Bronchial epithelial cell (primary cell): ENCODE data around the gene DNTT. TPM values are rescaled to one million over a fixed set of nuclear protein-coding genes. Genes with fewer than 3 reads are reported as not detected.
A peak's percentile ranks its signal among the peaks of the same experiment; 100 is the strongest.

Source experiments
- DNase-seq: peaks from one replicate; pipeline ENCODE4 v3.0.0-alpha.2; 2010; ENCODE audit warnings: low read depth
- FAIRE-seq: peaks from 2 replicates; lab custom pipeline; 2011; peaks lifted over from hg19 to GRCh38; lab: Jason Lieb, UNC
- H3K27me3 ChIP-seq: 2 replicates; pipeline ENCODE4 v1.5.1; 2011; ENCODE audit warnings: low read length; ENCODE audit not compliant: control insufficient read depth, insufficient read depth
- H3K36me3 ChIP-seq: 2 replicates; pipeline ENCODE4 v1.5.1; 2011; ENCODE audit warnings: low read length; ENCODE audit not compliant: control insufficient read depth, insufficient read depth
- H3K4me3 ChIP-seq: 2 replicates; pipeline ENCODE4 v1.5.1; 2011; ENCODE audit warnings: mild to moderate bottlenecking, low read depth, low read length, control low read depth
- total RNA-seq: library from RNA; depleted of rRNA; stranded (reverse); fragments of >200 nt; gene quantifications from 2 replicates; pipeline ENCODE4 v1.2.1, GENCODE V29; 2014
- TF ChIP-seq, protein P1 (sequence below): IDR thresholded peaks from 2 replicates; pipeline ENCODE4 v1.5.1; 2011; ENCODE audit warnings: mild to moderate bottlenecking, moderate library complexity, low read length, control low read depth, inconsistent platforms; ENCODE audit not compliant: insufficient read depth, severe bottlenecking

The DNTT gene
- total RNA-seq, 1 donor from 2014 or later: not detected

- no peak overlapping the region for H3K4me3 ChIP-seq
- H3K27me3 ChIP-seq: no peaks in the 10 kb centered on the region
- DNase-seq (no peak), FAIRE-seq (peak; percentile 58)
- no peaks in the 10 kb centered on the region for H3K36me3 ChIP-seq
- TF ChIP-seq, protein P1, sequence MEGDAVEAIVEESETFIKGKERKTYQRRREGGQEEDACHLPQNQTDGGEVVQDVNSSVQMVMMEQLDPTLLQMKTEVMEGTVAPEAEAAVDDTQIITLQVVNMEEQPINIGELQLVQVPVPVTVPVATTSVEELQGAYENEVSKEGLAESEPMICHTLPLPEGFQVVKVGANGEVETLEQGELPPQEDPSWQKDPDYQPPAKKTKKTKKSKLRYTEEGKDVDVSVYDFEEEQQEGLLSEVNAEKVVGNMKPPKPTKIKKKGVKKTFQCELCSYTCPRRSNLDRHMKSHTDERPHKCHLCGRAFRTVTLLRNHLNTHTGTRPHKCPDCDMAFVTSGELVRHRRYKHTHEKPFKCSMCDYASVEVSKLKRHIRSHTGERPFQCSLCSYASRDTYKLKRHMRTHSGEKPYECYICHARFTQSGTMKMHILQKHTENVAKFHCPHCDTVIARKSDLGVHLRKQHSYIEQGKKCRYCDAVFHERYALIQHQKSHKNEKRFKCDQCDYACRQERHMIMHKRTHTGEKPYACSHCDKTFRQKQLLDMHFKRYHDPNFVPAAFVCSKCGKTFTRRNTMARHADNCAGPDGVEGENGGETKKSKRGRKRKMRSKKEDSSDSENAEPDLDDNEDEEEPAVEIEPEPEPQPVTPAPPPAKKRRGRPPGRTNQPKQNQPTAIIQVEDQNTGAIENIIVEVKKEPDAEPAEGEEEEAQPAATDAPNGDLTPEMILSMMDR: no peak
Measured at GRCh38 chr10:96272316-96273280, 31.6 kb upstream of the DNTT start.

- no peaks in the 10 kb centered on the region for H3K27me3 ChIP-seq
- no peak for FAIRE-seq
- no peaks in the 10 kb centered on the region for H3K36me3 ChIP-seq
- DNase-seq: peak; percentile 56
- H3K4me3 ChIP-seq: no peak overlapping the region
- TF ChIP-seq, protein P1: no peak
Measured at GRCh38 chr10:96275685-96276418, 28.4 kb upstream of the DNTT start.

GRCh38 chr10:96276426-96276825 is 27.8 kb upstream of the DNTT start:
- Histone ChIP-seq H3K27me3 (no peaks in the 10 kb centered on the region), H3K4me3 (no peak overlapping the region), H3K36me3 (no peaks in the 10 kb centered on the region)
- TF ChIP-seq, protein P1: no peak
- FAIRE-seq (no peak), DNase-seq (no peak)

- peak; percentile 88 for DNase-seq
- Histone ChIP-seq H3K27me3 (no peaks in the 10 kb centered on the region), H3K4me3 (no peak overlapping the region), H3K36me3 (no peaks in the 10 kb centered on the region)
- TF ChIP-seq, protein P1: no peak
- no peak for FAIRE-seq
Measured at GRCh38 chr10:96276831-96277230, 27.4 kb upstream of the DNTT start.

DNA sequence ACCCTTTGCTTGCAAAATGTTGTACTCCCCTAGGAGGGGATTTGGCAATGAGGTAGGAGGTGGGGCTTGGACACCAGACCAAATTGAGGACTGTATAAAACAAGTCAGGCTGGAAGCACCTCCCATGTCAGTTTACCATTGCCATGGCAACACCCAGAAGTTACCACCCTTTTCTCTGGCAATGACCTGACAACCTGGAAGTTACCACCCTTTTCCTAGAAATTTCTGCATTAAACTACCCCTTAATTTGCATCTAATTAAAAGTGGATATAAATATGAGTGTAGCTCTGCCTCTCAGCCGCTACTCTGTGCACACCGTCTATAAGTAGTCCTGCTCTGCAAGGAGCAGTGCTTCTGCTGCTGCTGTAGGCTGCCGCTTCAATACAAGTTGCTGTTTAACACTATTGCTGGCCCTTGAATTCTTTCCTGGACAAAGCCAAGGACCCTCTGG is 25.0 kb upstream of the DNTT start:
- no peaks in the 10 kb centered on the region for H3K36me3 ChIP-seq
- H3K27me3 ChIP-seq: no peaks in the 10 kb centered on the region
- no peak for FAIRE-seq
- TF ChIP-seq, protein P1: no peak
- no peak for DNase-seq
- no peak overlapping the region for H3K4me3 ChIP-seq
